Measurements from ENCODE around the gene CASP2. TPM values are rescaled to one million over a fixed set of nuclear protein-coding genes. Genes with fewer than 3 reads are reported as not detected.

CASP2 gene
- total RNA-seq (2014; rRNA removed; shearing (Covaris generic); ENCODE audit: low replicate concordance), result 4.7 and 5.8 TPM in 2 replicates

DNA sequence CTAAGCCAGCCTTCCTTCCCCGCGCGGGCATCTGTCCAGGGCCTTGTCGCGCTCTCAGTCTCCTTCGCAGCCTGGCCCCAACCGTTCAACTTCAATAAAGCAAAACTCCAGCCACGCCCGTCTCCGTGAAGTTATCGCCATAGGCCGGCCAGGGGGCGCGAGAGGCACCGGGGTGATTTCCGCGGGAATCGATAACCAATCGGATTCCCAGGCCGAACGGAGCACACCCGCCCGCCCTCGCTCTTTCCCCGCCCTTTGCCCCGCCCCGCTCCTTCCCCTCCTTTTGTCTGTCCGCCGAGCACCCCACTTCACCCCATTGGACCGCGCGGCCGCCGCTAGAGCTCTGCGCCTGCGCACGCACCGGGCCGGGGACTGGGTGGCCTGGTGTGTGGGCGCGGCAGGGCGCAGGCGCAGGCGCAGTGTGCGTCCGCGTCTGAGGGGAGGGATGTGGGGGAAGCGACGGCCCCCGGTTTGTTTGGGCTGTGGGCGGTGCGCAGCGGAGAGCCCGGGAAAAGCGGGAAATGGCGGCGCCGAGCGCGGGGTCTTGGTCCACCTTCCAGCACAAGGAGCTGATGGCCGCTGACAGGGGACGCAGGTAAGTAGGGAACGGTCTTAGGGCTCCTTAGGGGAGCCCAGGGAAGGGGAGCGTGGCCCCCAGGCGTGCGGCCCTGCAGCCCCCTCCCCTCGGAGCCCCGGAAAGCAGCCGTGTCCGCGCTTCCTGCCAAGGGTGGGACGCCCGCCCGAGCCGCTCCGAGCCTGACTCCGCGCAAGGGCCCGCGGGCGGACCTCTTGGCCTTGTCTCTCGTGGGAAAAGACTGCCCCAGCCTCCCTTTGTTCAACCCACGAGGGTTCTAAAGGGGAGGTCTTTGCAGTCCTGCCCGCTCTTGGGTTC is at the start of gene CASP2:
Gene CASP2, plus strand, starts transcription at position 417 of the 892 bp plus-strand sequence. Its CDS starts 105 bp downstream, at position 522.
- Histone ChIP-seq H3K9me3 (peaks cover 5% of the 10 kb centered on the region; the same call in 1 of the 2 replicates), H3K36me3 (peaks cover 9% of the 10 kb centered on the region), H3K4me3 (peak within 1 kb of the TSS; percentile 91), H3K27me3 (no peaks in the 10 kb centered on the region)
- peak; percentile 94 for DNase-seq

DNA sequence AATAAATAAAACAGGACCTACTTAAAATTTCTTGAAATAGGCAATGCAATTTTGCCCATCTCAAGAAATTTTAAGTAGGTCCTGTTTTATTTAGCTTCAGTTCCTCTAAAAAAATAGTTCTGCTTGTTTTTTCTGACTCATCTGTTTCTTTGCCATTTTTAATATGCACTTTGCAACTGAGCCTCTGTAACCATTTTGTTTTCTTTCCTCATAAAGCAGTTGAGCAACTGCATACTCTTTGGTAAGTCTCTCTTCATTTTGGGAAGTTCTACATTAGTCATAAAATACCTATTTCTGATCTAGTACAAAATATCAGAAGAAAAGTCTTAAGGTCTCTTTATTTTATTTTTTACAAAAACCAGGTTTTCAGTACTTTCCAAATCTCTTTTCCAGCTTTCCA is 48.3 kb upstream of the CASP2 start:
- Histone ChIP-seq H3K36me3 (no peaks in the 10 kb centered on the region), H3K27me3 (no peaks in the 10 kb centered on the region), H3K4me3 (no peak overlapping the region), H3K9me3 (peaks cover 3% of the 10 kb centered on the region)
- DNase-seq, result no peak

DNA sequence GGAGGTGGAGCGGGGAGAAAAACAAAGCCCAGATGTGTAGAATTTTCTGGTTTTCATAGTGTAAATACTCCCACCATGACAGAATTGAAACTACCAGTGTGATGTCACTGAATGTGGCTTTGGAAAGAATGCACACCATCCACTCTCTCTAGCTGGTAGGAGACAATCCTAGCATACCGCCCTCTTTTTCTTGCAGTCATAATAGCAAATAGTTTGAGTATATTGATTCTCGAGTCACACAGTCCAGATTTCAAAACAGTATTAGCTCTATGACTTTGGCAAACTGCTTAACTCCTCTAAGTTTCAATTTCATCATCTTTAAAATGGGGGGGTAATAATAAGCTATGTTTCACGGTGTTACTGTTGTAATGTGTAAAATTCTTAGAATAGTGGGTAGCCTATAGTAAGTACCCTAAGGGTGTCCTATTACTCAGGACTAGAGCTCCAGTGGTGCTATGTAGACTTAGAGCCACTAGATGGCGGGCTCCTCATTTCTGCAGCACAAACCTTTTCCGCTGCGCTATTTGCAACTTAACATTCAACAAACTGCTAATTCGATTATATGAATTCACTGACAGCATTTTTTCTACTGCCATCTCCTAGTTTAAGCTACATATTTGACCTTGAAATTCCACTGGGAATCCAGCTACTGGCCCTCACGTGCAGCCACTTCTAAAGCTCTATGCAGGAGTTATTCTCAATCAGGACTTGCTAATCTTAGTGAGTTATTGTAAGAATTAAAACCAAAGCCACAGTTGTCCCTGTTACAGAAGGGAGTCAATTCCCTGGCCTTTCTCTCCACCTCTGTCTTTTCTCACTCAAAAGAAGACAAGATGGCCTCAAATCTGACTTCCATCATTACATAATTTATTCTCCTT is 47.6 kb upstream of the CASP2 start:
- DNase-seq, result peak; percentile 32
- H3K4me3 ChIP-seq, result no peak overlapping the region

DNA sequence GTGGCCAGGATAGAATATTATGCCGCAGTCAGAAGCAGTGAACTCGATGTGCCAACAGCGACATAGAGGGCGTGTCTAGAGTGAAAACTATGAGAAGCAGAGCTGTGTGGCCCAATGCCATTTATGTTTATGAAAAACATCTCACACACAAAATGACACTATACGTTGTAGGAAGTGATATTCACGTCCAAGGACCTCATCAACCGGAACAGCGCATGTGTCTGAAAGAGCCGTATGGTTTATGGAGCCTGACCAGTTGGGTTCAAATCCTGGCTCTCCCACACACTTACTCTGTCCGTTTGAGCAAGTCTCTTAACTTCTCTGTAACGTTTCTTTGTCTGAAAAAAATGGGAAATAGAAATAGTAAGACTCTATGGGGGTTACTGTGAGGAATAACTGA is 45.8 kb upstream of the CASP2 start:
- H3K36me3 ChIP-seq, result no peaks in the 10 kb centered on the region
- no peak for DNase-seq
- H3K27me3 ChIP-seq, result no peaks in the 10 kb centered on the region
- H3K9me3 ChIP-seq, result peaks cover 5% of the 10 kb centered on the region
- no peak overlapping the region for H3K4me3 ChIP-seq

More for the DNA sequence above, 47.6 kb upstream of the CASP2 start:
- Histone ChIP-seq H3K36me3 (no peaks in the 10 kb centered on the region), H3K9me3 (peaks cover under 1% of the 10 kb centered on the region), H3K27me3 (no peaks in the 10 kb centered on the region)

DNA sequence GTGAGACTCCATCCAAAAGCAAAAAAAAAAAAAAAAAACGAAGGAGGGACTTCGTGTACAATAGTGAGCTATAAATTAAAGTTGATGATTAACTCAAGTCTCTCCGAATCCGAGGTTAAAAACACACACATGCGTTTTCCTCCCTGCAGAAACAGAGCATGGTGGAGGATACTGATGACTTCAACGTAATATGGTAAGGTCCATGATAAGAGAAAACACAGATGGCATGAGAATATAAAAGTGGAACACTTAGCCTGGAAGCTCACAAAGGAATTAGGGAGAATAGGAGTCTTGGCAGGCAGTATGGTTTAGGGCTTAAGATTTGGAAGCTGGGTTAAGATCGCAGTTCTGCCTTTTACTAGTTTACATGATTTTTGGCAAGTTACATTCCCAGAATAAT is 45.0 kb upstream of the CASP2 start:
- no peaks in the 10 kb centered on the region for H3K27me3 ChIP-seq
- H3K36me3 ChIP-seq, result no peaks in the 10 kb centered on the region
- no peak for DNase-seq
- peaks cover 5% of the 10 kb centered on the region for H3K9me3 ChIP-seq
- H3K4me3 ChIP-seq, result no peak overlapping the region

DNA sequence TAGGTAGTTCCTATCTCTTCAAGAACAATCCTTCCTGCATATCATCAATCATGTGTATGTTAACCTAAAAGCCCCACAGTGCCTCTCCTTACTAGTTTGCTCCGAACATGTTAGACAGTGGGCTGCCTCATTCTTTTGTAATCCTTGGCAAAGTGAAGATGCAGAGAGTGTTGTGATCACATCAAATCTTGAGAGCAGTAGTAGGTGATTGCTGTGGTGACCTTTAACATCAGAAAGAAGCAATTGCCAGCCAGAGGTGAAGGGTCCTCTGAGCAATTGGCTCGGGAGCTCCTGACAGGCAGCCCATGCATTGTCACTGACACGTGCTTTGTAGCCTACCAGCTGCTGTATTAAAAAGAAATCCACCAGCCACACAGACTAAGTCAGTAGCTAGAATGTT is 44.5 kb upstream of the CASP2 start:
- H3K27me3 ChIP-seq, result no peaks in the 10 kb centered on the region
- DNase-seq, result no peak
- no peak overlapping the region for H3K4me3 ChIP-seq
- H3K36me3 ChIP-seq, result no peaks in the 10 kb centered on the region
- peaks cover 5% of the 10 kb centered on the region for H3K9me3 ChIP-seq

DNA sequence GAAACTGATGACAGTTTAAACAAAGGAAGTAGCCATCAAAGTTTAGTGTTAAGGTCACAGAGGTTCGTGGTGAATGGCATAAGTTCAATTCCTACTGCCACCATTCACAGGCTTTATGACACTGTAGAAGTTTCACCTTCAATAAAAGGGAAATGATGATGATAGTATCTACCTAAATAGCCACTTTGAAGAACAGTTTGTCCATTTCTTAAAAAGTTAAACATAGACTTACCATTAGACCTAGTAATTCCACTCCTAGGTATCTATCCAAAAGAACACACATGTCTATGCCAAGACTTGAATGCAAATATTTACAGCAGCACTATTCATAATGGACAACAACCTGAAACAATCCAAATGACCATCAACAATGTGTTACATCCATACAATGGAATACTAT is 43.8 kb upstream of the CASP2 start:
- DNase-seq, result no peak
- Histone ChIP-seq H3K9me3 (peaks cover 5% of the 10 kb centered on the region), H3K4me3 (no peak overlapping the region), H3K27me3 (no peaks in the 10 kb centered on the region), H3K36me3 (no peaks in the 10 kb centered on the region)

DNA sequence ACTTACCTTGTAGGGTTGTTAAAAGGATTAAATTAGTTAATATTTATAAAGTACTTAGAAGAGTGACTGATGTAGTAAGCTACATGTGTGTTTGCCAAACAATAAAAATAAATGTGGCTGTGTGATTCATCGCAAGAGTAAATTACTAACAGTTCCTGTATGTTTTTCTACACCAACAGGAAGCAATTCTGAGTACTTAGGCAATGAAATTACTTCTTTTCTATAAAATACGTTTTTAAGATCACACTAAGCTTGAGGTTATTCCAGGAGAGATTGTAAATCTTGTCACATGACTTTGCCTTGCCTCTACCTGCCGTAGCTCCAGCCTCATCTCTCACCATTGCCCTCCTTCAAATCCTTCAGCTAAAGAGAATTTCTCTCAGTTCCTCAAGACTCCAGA is 43.0 kb upstream of the CASP2 start:
- Histone ChIP-seq H3K9me3 (peaks cover 5% of the 10 kb centered on the region), H3K4me3 (no peak overlapping the region), H3K36me3 (no peaks in the 10 kb centered on the region), H3K27me3 (no peaks in the 10 kb centered on the region)
- DNase-seq, result no peak

DNA sequence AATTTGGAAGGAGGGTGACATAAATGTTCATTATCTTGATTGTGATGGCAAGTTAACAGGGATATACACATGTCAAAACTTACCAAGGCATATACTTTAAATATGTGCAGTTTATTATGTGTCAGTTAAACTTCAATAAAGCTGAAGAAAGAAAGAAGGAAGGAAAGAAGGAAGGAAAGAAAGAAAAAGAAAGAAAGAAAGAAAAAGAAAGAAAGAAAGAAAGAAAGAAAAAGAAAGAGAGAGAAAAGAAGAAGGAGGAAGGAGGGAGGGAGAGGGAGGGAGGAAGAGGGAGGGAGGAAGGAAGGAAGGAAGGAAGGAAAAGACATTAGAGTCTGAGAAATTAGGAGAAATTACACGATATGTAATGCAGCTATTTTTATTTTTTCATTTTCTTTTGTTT is 40.8 kb upstream of the CASP2 start:
- H3K36me3 ChIP-seq, result no peaks in the 10 kb centered on the region
- H3K4me3 ChIP-seq, result no peak overlapping the region
- no peaks in the 10 kb centered on the region for H3K27me3 ChIP-seq
- peaks cover 5% of the 10 kb centered on the region for H3K9me3 ChIP-seq
- DNase-seq, result no peak

DNA sequence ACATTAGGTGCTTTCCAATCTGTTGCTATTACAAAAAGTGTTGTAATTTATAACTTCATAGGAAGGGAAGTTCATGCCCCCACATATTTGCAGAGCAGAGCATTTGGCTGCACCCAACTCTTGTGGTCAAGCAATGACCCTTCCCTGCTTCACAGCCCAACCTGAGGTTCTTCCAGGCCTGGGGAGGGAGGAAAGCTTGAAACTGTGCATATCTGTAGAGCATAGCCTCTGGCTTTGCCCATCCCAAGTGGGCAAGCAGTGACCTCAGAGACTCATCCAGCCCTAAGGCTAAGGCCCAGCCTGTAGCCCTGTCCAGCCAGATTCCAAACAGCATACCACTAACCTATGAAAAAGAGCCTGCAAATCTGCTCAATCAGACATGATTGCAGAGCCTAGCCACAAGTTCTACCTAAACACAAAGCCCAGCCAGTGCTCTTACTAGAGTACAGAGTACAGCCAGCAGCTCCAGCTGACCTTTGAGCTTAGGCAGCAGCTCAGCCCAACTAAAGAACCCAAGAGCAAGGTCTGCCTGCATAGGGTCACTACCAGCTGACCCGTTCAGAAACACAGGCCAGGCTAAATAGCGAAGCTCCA is 39.3 kb upstream of the CASP2 start:
- H3K4me3 ChIP-seq, result no peak overlapping the region
- H3K9me3 ChIP-seq, result peaks cover 5% of the 10 kb centered on the region
- H3K27me3 ChIP-seq, result no peaks in the 10 kb centered on the region
- H3K36me3 ChIP-seq, result no peaks in the 10 kb centered on the region
- no peak for DNase-seq

DNA sequence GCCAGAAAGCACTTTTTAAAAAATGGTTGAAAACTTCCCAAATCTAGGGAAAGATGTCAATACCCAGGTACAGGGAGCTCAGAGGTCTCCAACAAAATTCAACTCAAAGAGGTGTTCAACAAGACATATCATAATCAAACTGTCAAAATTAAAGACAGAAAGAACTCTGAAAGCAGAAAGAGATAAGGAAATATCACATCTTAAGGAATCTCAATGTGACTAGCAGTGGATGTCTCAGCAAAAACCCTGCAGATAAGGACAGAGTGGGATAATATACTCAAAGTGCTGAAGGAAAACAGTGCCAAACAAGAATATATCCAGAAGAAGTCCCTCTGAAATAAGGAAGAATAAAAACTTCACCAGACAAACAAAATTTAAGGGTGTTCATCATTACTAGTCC is 38.0 kb upstream of the CASP2 start:
- no peak for DNase-seq
- H3K27me3 ChIP-seq, result no peaks in the 10 kb centered on the region
- H3K9me3 ChIP-seq, result peaks cover 5% of the 10 kb centered on the region
- no peak overlapping the region for H3K4me3 ChIP-seq
- no peaks in the 10 kb centered on the region for H3K36me3 ChIP-seq

DNA sequence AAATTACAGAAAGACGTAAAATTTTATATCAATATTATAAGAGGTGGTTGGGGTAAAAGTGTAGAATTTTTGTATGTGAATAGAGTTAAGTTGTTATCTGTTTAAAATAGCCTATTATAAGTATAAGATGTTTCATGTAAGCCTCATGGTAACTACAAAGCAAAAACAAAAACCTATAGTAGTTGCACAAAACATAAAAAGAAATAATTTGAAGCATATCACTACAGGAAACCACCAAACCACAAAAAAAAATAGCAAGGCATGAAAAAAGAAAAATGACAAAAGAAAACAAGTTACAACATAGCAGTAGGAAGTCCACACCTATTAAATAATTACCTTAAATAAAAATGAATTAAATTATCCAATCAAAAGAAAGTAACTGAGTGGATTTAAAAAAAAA is 37.3 kb upstream of the CASP2 start:
- Histone ChIP-seq H3K4me3 (no peak overlapping the region), H3K27me3 (no peaks in the 10 kb centered on the region), H3K9me3 (peaks cover 2% of the 10 kb centered on the region), H3K36me3 (no peaks in the 10 kb centered on the region)
- no peak for DNase-seq

DNA sequence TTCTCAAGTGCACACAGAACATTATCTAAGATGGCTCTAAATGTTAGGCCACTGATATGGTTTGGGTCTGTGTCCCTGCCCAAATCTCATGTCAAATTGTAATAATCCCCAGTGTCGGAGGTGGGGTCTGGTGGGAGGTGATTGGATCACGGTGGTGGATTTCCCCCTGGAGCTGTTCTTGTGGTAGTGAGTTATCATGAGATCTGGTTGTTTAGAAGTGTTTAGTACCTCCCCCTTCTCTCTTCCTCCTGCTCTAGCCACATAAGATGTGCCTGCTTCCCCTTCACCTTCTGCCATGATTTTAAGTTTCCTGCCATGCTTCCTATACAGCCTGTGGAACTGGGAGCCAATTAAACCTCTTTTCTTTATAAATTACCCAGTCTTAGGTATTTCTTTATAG is 36.1 kb upstream of the CASP2 start:
- no peak for DNase-seq
- H3K27me3 ChIP-seq, result no peaks in the 10 kb centered on the region
- no peaks in the 10 kb centered on the region for H3K9me3 ChIP-seq
- H3K4me3 ChIP-seq, result no peak overlapping the region
- no peaks in the 10 kb centered on the region for H3K36me3 ChIP-seq

DNA sequence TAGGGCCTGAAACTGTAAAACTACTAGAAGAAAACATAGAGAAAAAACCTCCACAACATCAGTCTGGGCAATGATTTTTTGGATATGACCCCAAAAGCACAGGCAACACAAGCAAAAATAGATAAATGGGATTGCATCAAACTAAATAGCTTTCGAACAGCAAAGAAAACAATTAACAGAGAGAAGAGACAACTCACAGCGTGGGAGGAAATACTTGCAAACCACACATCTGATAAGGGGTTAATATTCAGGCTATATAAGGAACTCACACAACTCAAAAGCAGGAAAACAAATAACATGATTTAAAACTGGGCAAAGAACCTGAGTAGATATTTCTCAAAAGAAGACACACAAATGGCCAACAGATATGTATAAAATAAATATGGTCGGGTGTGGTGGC is 32.6 kb upstream of the CASP2 start:
- Histone ChIP-seq H3K36me3 (no peaks in the 10 kb centered on the region), H3K27me3 (no peaks in the 10 kb centered on the region), H3K9me3 (no peaks in the 10 kb centered on the region), H3K4me3 (no peak overlapping the region)
- DNase-seq, result no peak

DNA sequence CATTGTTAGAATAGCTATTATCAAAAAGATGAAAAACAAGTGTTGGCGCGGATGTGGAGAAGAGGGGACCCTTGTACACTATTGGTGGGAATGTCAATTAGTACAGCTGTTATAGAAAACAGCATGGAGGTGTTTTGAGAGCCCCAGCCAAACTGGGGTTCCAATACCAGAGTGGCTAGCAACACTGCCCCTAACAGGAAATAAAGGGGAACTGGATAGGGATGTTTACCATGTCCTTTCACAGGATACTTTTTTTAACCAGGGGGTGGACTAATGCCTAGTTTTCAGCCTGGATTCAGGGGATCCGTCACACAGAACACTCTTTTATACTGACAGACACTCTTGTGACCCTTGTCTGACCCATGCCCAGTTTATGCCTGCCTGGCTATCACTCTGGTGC is 31.8 kb upstream of the CASP2 start:
- H3K9me3 ChIP-seq, result no peaks in the 10 kb centered on the region
- no peak for DNase-seq
- no peaks in the 10 kb centered on the region for H3K27me3 ChIP-seq
- no peak overlapping the region for H3K4me3 ChIP-seq
- no peaks in the 10 kb centered on the region for H3K36me3 ChIP-seq

DNA sequence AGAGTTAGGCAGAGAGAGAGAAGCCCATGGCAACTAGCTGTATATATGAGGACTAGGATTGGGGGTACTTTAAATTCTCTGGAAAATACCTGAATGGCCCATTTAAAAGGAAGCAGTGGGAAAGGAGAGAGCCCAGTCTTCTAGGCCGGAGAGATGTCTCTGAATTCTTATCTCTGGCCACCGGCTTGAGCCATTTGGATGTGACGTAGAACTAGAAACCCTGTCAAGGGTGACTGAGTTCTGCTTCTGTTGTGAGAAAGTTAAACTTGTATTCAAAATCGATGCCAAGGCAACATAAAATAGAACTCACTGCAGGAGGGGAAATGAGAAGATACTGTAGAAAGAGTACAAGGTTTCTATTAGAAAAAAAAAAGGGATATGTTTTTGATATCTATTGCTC is 31.2 kb upstream of the CASP2 start:
- Histone ChIP-seq H3K9me3 (no peaks in the 10 kb centered on the region), H3K36me3 (no peaks in the 10 kb centered on the region), H3K4me3 (no peak overlapping the region), H3K27me3 (no peaks in the 10 kb centered on the region)
- no peak for DNase-seq

DNA sequence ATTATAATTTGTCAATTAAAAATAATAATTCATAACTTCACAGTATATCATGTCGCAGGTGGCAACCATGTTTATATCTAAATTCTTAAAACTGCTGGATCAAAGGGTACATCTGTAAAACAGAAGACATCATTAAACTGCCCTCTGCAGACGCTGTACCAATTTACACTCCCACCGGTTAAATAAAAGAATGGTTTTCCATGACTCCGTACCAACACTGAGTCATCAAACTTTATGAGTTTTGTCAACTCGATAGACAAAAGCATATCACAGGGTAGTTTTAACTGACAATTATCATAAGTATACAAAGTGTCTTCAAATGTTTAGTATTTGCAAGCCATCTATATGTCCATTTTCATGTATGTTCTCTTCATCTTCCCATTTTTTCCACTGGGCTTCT is 30.6 kb upstream of the CASP2 start:
- Histone ChIP-seq H3K4me3 (no peak overlapping the region), H3K27me3 (no peaks in the 10 kb centered on the region), H3K36me3 (no peaks in the 10 kb centered on the region), H3K9me3 (no peaks in the 10 kb centered on the region)
- no peak for DNase-seq

Data from MG63 (cell line).